HG03457 (cell line): Measurements from ENCODE around the gene INTU.
"Not testable (repeated sequence)": the region's sequence is repeated elsewhere in the genome, so short reads cannot be mapped to it uniquely, and the experiment has no call there.

Source experiments
- ATAC-seq: cut with Tn5 transposase; IDR thresholded peaks from one replicate; pipeline ENCODE4 v1.9.1; 2021; ENCODE audit warnings: moderate number of reproducible peaks; ENCODE audit not compliant: unreplicated experiment

Gene INTU

GRCh38 chr4:127642169-127642568 is 9.4 kb downstream of the INTU start:
- ATAC-seq: no peak

- no peak for ATAC-seq
Measured at GRCh38 chr4:127643791-127644190, 11.0 kb downstream of the INTU start.

GRCh38 chr4:127648061-127648460 is 15.3 kb downstream of the INTU start:
- no peak for ATAC-seq

GRCh38 chr4:127655590-127655989 is 22.8 kb downstream of the INTU start:
- ATAC-seq: not testable (repeated sequence)

GRCh38 chr4:127656047-127656680 is 23.4 kb downstream of the INTU start:
- no peak for ATAC-seq

- ATAC-seq: no peak
Measured at GRCh38 chr4:127660284-127660885, 27.6 kb downstream of the INTU start.

GRCh38 chr4:127667116-127667515 is 34.4 kb downstream of the INTU start:
- ATAC-seq: no peak

GRCh38 chr4:127667772-127668171 is 35.0 kb downstream of the INTU start:
- no peak for ATAC-seq

- ATAC-seq: no peak
Measured at GRCh38 chr4:127668770-127669169, 36.0 kb downstream of the INTU start.

GRCh38 chr4:127669691-127670090 is 36.9 kb downstream of the INTU start:
- ATAC-seq: no peak

GRCh38 chr4:127672111-127672510 is 39.4 kb downstream of the INTU start:
- no peak for ATAC-seq

GRCh38 chr4:127685292-127685691 is 52.5 kb downstream of the INTU start:
- ATAC-seq: no peak

- no peak for ATAC-seq
Measured at GRCh38 chr4:127686658-127687057, 53.9 kb downstream of the INTU start.

GRCh38 chr4:127687580-127687979 is 54.8 kb downstream of the INTU start:
- ATAC-seq: no peak

- ATAC-seq: peak; percentile 100
Measured at GRCh38 chr4:127698789-127699200, 66.0 kb downstream of the INTU start.

GRCh38 chr4:127708985-127709384 is 76.2 kb downstream of the INTU start:
- no peak for ATAC-seq

GRCh38 chr4:127709456-127709855 is 76.7 kb downstream of the INTU start:
- ATAC-seq: no peak

- ATAC-seq: no peak
Measured at GRCh38 chr4:127730142-127730913, 97.6 kb downstream of the INTU start, which contains the start of gene SLC25A31. Gene SLC25A31 (plus strand): TSS chr4:127730400. CDS start chr4:127730546, 146 bp downstream.

GRCh38 chr4:127731406-127731805 is 98.6 kb downstream of the INTU start:
- ATAC-seq: no peak

GRCh38 chr4:127732623-127733328 is 100.0 kb downstream of the INTU start:
- ATAC-seq: no peak

GRCh38 chr4:127734976-127735375 is 102.2 kb downstream of the INTU start:
- no peak for ATAC-seq
